DMS79 treated with DMSO at 0.1 percent for 48 hours (cell line): ENCODE data around the gene ZKSCAN8.

Experiments
- DNase-seq: peaks from one replicate; lab custom pipeline; 2025; lab: John Stamatoyannopoulos, UW

Gene ZKSCAN8

GRCh38 chr6:28139860-28140543, 1.7 kb upstream of the ZKSCAN8 start:
- no peak for DNase-seq

DNA sequence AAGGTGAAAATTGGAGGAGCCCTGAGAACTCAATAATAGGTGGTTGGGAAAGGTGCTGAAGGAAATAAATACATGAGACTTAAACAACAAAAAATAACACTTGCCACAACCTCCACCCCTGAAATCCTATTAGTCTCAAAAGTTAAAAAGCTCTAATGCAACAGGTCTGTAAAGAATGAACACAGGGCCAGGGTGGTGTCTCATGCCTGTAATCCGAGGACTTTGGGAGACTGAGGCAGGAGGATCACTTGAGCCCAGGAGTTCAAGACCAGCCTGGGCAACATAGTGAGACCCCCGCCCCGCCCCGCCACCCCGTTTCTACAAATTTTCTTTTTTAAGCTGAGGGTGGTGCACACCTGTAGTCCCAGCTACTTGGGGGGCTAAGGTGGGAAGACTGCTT, 1.1 kb upstream of the ZKSCAN8 start:
- no peak for DNase-seq

DNA sequence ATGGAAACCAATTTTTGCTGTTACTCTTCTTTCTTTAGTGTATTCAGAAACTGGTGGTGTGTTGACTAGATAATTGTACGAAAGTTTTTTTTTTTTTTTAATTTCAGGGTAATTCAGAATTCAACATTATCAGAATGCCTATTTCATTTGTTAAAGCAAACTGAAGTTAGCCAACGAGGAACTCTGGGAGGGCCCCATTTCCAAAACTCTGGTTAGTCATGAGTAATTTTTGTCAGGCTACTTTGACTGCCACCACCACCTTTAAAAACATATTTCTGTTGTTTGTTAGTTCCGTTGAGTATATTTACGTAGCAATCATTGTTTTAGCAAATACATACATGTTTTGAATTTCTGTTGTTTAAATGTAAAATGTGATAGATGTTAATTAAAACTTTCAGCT, 763 bp downstream of the ZKSCAN8 start:
- DNase-seq, result no peak

DNA sequence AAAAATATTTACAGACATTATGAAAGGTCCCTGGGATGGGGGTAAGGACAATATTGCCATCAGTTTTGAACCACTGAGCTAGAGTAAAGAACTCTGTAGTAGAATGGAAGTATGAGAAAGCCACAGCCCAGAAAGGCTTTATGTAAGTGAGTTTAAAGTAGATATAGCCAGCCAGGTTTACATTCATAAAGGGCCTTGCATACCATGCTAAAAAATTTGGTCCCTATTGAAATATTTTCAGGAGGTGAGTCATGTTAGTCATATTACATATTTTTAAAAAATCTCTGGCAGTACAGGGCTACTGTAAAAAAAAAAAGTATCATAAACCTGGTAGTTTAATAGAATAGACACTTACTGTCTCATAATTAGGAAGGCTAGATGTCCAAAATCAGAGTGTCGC, 3.5 kb downstream of the ZKSCAN8 start:
- no peak for DNase-seq

GRCh38 chr6:28152531-28152930, 10.8 kb downstream of the ZKSCAN8 start:
- no peak for DNase-seq

- DNase-seq, result no peak
Measured at GRCh38 chr6:28153546-28153945, 11.9 kb downstream of the ZKSCAN8 start.

DNA sequence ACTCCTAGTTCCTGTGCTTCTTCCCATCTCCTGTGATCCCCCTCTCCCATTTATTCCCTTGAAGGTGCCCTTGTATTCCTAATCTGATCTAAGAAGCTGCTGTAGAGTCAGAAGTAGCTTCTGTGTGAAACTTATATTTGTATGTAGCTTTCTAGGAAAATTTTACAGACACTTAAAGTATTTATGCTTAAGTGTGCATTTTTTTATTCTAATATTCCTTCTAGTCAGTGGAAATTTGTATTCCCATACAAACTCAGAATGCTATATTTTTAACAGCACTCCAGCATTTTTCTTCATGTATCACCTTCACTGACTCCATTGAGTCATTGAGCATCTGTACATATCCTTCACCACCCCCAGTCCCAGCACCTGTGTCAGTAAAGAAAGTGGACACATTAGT, 12.7 kb downstream of the ZKSCAN8 start:
- DNase-seq, result no peak

DNA sequence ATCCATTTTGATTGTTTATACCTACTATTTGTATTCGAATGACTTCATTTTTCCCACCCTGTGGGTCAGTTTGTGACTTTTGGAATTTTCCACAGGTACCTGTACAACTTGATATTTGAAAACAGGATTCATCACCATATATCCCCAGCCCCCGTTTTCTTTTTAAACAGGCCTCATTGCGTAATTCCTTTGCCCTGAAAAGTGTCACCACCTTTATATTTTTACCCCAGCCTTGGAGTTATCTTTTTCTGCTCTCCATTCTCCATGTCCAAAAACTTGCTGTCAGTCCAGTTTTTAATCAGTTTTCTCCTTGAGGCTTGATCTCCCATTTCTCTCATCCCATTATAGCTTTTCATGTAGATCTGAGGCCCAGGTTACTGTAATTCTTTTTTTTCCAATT, 16.6 kb downstream of the ZKSCAN8 start:
- no peak for DNase-seq

- no peak for DNase-seq
Measured at GRCh38 chr6:28159029-28159607, 17.4 kb downstream of the ZKSCAN8 start.

DNA sequence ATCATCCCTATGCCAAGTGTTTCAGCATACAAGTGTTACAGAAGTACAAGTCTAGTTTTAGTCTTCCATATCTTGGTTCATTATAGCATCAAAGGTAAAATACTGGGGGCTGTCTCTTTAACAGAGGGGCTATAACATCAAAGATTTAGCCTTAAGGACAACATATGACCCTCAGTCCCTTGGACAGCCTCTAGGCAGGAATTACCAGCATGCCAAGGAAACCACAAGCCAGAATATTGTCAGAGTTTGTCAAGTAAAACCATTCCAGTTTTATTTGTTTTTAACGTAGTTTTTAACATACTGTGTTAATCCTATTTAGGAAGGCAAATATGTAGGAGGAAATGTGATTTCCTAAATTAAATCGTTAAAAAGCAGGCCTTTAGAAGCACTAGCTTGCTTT, 18.6 kb downstream of the ZKSCAN8 start:
- no peak for DNase-seq

DNA sequence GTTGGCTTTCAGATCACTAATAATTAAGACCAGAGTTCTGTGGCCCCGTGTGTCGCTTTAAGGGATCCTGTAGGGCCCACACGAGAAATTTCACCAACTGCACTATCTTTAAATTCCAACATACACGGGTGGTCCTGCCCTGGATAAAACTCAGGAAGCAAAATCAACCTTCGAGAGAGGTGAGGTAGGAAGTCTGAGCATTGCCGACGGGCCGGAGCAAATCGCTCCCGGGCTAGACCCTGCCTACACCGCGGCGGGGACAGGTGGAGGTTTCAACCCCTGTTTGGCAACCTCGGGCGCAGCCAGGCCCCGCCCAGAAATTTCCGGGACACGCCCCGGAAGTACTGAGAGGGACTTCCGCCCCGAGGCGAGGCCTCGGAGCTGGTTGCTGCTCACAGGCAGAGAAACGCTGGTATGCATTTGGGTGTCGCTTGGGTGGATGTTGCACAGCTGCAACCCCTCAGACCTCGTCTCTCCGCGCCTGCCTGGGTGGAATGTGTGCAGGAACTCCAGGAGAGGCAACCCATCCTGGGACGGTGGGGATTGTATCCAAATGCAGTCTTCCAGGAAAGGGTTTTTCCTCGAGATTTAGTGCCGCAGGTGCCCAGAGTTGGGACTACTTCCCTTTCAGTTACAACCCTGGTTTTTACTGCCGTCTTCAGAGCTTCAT, 19.9 kb downstream of the ZKSCAN8 start:
- no peak for DNase-seq

- DNase-seq, result no peak
Measured at GRCh38 chr6:28165563-28165962, 23.9 kb downstream of the ZKSCAN8 start.

GRCh38 chr6:28167068-28167467, 25.4 kb downstream of the ZKSCAN8 start:
- no peak for DNase-seq

DNA sequence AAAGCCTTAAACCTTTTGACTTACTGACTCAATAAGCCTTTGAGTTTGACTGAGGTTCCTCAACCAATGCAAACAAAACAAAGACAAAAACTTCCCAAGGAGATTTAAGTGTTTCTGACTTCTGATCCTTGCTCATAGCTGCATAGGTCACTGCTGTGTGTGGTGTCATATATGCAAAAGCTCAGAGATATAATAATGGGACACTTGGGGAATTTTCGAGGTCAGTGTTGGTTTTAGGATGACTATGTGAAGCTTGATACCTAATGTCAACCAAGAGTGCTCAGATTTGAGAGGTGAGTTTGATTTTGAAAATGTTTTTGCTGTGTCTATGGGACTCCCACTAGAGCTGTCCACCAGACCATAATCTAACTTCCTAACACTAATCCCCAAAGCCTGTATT, 26.2 kb downstream of the ZKSCAN8 start:
- DNase-seq, result no peak

DNA sequence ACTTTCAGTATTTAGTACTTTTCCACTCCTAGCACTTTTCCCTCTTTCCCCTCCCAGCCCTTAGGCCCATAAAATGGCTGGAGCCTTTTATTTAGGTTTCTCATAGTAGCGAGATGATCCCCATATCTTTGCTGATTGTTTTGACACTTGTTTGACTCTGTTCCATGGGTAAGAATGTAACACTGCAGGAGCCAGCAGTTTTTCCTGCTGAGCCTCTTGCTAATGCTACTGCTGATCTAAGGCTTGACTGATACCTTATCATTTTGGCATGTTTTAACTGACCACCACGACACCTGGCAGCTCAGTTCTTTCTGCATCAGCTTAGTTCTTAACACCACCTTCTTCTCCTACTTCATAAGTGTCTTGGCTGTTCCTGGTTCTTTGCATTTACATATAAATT, 29.6 kb downstream of the ZKSCAN8 start:
- DNase-seq, result no peak

- DNase-seq, result no peak
Measured at GRCh38 chr6:28172006-28172405, 30.3 kb downstream of the ZKSCAN8 start.

- no peak for DNase-seq
Measured at GRCh38 chr6:28176373-28176772, 34.7 kb downstream of the ZKSCAN8 start.

- DNase-seq, result no peak
Measured at GRCh38 chr6:28182255-28182654, 40.6 kb downstream of the ZKSCAN8 start.

- no peak for DNase-seq
Measured at GRCh38 chr6:28188111-28188979, 46.7 kb downstream of the ZKSCAN8 start.

- no peak for DNase-seq
Measured at GRCh38 chr6:28200020-28200419, 58.3 kb downstream of the ZKSCAN8 start.

GRCh38 chr6:28203201-28203600, 61.5 kb downstream of the ZKSCAN8 start:
- DNase-seq, result no peak

DNA sequence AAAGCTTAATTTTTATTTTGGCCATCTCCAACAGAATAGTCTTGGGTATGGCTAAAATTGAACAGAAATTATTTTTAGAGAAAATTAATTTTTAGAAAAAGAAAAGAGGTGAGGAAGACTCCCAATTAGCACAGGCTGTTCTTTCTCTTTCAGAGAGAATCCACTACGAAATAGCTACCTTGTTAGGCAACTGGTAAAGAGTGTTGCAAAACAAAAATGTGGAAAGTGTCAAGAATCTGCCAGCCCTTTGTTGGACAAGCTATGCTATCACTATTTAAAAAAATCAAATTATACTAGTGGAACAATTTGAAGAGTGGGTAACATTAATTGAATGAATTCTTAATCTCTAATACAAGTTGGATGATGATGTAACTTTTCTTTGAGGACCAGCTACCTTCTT, 64.2 kb downstream of the ZKSCAN8 start:
- no peak for DNase-seq

GRCh38 chr6:28206527-28206926, 64.8 kb downstream of the ZKSCAN8 start:
- no peak for DNase-seq
